Sigmoid colon (tissue), 7 donors: ENCODE results near the gene ZMIZ1. TPM values are rescaled to one million over a fixed set of nuclear protein-coding genes. Genes with fewer than 3 reads are reported as not detected.

Experiments used
- DNase-seq: peaks from one replicate; pipeline ENCODE4 v3.0.0-alpha.2; 2019
- H3K27ac ChIP-seq, 4 donors: fragments of 200-600 bp; sonication (generic); one replicate each; pipeline ENCODE4 v1.5.1; 2016 to 2019; ENCODE audit warnings: mild to moderate bottlenecking in 1 of 4
- H3K27me3 ChIP-seq, 3 donors: fragments of 200-600 bp; sonication (generic); one replicate each; pipeline ENCODE4 v1.5.1; 2019; ENCODE audit warnings: mild to moderate bottlenecking in 1 of 3
- H3K36me3 ChIP-seq, 4 donors: fragments of 200-600 bp; sonication (generic); one replicate each; pipeline ENCODE4 v1.5.1; 2016 to 2019
- H3K4me1 ChIP-seq, 4 donors: fragments of 200-600 bp; sonication (generic); one replicate each; pipeline ENCODE4 v1.5.1; 2017 to 2019
- H3K4me3 ChIP-seq, 4 donors: fragments of 200-600 bp; sonication (generic); one replicate each; pipeline ENCODE4 v1.5.1; 2017 to 2019; ENCODE audit warnings: mild to moderate bottlenecking in 2 of 4, moderate library complexity in 1 of 4
- H3K9me3 ChIP-seq, 4 donors: fragments of 200-600 bp in 3 of 4; sonication (generic) in 3 of 4; one replicate each; pipeline versions ENCODE4 v1.5.1 to v1.6.1; 2013 to 2019
- EP300 ChIP-seq, 4 donors: sonication (generic); formaldehyde crosslinking; IDR thresholded peaks; one replicate each; pipeline ENCODE4 v1.6.1; 2017; ENCODE audit warnings: antibody characterized with exemption in 4 of 4
- POLR2A ChIP-seq, 2 donors: fragments of 450-650 bp; IDR thresholded peaks; one replicate each; pipeline ENCODE4 v1.6.1; 2016; ENCODE audit warnings: antibody characterized with exemption in 2 of 2, mild to moderate bottlenecking in 2 of 2, moderate library complexity in 2 of 2
- POLR2AphosphoS5 ChIP-seq, 4 donors: sonication (generic); formaldehyde crosslinking; IDR thresholded peaks; one replicate each; pipeline ENCODE4 v1.6.1; 2017; ENCODE audit warnings: antibody characterized with exemption in 4 of 4
- WGBS, 2 donors: extraction: QIAGEN DNeasy Blood & Tissue Kit; methylation state at CpG; one replicate each; pipeline ENCODE4 v1.1.7; 2013; 5-methylcytosine and 5-hydroxymethylcytosine counted together
- intact Hi-C: fragments of 100-400 bp; cut with DNase I; formaldehyde crosslinking; loops from one replicate; pipeline ENCODE4 v1.15.1; 2023
- polyA plus RNA-seq, 3 donors: library from polyadenylated mRNA; stranded (reverse); fragments of 200-250 nt; gene quantifications; one replicate each; pipeline ENCODE4 v1.2.3, GENCODE V29; 2013
- total RNA-seq, 4 donors: library from RNA; depleted of rRNA; stranded (reverse); fragments of >200 nt; gene quantifications; one replicate each; pipeline ENCODE4 v1.1.0, GENCODE V29; 2016
- TF ChIP-seq, protein P1 (sequence below), 4 experiments: fragments of 450-650 bp in 3 of 4; fragments of 200-600 bp in 1 of 4; IDR thresholded peaks; one replicate each; pipeline ENCODE4 v1.5.1; 2016 to 2019; ENCODE audit warnings: antibody characterized with exemption in 4 of 4, mild to moderate bottlenecking in 3 of 4, moderate library complexity in 2 of 4
- donor health status: healthy with polysubstance abuse.
- donor health status: Bipolar disorder and iron deficiency.
- donor health status: healthy.

Gene ZMIZ1
- total and polyA plus RNA-seq, 7 donors: 17.4 to 49.3 (median 31.5) TPM

DNA sequence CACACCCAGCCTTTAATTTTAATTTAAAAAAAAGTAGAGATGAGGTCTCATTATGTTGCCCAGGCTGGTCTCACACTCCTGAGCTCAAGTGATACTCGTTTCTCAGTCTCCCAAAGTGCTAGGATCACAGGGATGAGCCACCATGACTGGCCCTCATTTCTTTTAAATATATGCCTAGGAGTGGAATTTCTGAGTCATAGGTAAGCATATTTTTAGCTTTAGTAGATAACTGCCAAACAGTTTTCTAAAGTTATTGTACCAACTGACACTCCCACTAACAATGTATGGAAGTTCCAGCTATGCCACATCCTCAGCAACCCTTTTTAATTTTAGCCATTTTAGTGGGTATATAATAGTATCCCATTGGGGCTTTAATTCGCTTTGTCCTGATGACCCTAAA, 264.7 kb downstream of the ZMIZ1 start:
- Histone ChIP-seq H3K36me3 (no peaks in the 10 kb centered on the region), H3K4me1 (peaks cover 0 to 35% (median 27%) of the 10 kb centered on the region in 4 donors), H3K9me3 (no peaks in the 10 kb centered on the region), H3K27ac (no peak overlapping the region), H3K27me3 (no peaks in the 10 kb centered on the region), H3K4me3 (no peak overlapping the region)
- no peak for DNase-seq
- TF ChIP-seq EP300 (IDR thresholded peaks at IDR 0.05) (no peak), POLR2A (IDR thresholded peaks at IDR 0.05) (no peak), POLR2AphosphoS5 (IDR thresholded peaks at IDR 0.05) (no peak)
- TF ChIP-seq, protein P1, sequence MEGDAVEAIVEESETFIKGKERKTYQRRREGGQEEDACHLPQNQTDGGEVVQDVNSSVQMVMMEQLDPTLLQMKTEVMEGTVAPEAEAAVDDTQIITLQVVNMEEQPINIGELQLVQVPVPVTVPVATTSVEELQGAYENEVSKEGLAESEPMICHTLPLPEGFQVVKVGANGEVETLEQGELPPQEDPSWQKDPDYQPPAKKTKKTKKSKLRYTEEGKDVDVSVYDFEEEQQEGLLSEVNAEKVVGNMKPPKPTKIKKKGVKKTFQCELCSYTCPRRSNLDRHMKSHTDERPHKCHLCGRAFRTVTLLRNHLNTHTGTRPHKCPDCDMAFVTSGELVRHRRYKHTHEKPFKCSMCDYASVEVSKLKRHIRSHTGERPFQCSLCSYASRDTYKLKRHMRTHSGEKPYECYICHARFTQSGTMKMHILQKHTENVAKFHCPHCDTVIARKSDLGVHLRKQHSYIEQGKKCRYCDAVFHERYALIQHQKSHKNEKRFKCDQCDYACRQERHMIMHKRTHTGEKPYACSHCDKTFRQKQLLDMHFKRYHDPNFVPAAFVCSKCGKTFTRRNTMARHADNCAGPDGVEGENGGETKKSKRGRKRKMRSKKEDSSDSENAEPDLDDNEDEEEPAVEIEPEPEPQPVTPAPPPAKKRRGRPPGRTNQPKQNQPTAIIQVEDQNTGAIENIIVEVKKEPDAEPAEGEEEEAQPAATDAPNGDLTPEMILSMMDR (IDR thresholded peaks at IDR 0.05): no peak
- 92 to 95% methylated on average over 2 of the region's 2 CpGs for WGBS, 2 donors
- intact Hi-C loops: no loop called here

DNA sequence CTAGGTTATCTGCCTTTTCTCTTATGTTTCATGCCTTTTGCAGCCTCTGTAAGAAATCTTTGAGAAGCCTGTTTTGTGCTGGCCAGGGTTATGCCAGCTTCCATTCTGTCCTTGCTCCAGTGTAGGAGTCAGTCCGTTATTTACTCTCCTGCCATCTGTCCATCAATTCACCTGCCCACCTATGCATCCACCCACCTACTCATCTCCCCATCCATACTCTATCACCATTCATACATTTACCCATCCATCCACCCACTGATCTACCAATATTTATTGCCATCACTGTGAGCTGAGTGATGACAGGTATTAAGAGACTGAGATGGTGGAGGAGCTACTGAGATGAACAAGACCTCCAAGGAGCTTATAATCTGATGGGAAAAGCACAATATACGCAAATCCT, 265.8 kb downstream of the ZMIZ1 start:
- no peaks in the 10 kb centered on the region for H3K27me3 ChIP-seq
- no peak overlapping the region for H3K27ac ChIP-seq
- no peak for TF ChIP-seq EP300 (IDR thresholded peaks at IDR 0.05)
- no peak for TF ChIP-seq POLR2AphosphoS5 (IDR thresholded peaks at IDR 0.05)
- peaks cover 0 to 35% (median 27%) of the 10 kb centered on the region in 4 donors for H3K4me1 ChIP-seq
- intact Hi-C loops: no loop called here
- 92 to 95% methylated on average over 2 of the region's 2 CpGs for WGBS, 2 donors
- no peak overlapping the region for H3K4me3 ChIP-seq
- H3K9me3 ChIP-seq: no peaks in the 10 kb centered on the region
- DNase-seq: no peak
- no peaks in the 10 kb centered on the region for H3K36me3 ChIP-seq

DNA sequence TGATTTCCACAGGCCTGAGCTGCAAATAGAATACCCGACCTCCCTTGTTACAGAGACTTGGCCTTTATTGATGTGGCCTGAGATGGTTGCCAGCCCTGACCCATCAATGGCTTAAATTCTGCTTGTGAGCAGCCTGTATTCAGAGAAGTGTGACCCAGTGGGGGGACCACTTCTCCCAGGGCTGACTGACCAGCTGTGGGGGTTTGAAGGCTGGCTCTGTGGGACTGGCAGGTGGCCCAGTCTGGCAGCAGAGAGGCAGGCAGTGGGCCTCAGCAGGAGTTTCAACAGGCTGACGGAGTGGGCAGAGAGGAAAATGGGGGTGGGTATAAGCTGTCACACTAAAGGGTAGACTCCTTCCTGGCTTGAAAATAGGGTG, 266.3 kb downstream of the ZMIZ1 start:
- Histone ChIP-seq H3K36me3 (no peaks in the 10 kb centered on the region), H3K27me3 (no peaks in the 10 kb centered on the region), H3K4me3 (no peak overlapping the region), H3K9me3 (no peaks in the 10 kb centered on the region), H3K27ac (peak overlapping the region in 2 of 4 donors; percentile 42 to 48), H3K4me1 (peaks cover 0 to 33% (median 27%) of the 10 kb centered on the region in 4 donors)
- intact Hi-C loops: no loop called here
- DNase-seq: no peak
- WGBS, 2 donors: 86 to 93% methylated on average over 2 of the region's 2 CpGs
- TF ChIP-seq, protein P1 (IDR thresholded peaks at IDR 0.05): no peak
- TF ChIP-seq POLR2AphosphoS5 (IDR thresholded peaks at IDR 0.05) (no peak), POLR2A (IDR thresholded peaks at IDR 0.05) (no peak), EP300 (IDR thresholded peaks at IDR 0.05) (no peak)

DNA sequence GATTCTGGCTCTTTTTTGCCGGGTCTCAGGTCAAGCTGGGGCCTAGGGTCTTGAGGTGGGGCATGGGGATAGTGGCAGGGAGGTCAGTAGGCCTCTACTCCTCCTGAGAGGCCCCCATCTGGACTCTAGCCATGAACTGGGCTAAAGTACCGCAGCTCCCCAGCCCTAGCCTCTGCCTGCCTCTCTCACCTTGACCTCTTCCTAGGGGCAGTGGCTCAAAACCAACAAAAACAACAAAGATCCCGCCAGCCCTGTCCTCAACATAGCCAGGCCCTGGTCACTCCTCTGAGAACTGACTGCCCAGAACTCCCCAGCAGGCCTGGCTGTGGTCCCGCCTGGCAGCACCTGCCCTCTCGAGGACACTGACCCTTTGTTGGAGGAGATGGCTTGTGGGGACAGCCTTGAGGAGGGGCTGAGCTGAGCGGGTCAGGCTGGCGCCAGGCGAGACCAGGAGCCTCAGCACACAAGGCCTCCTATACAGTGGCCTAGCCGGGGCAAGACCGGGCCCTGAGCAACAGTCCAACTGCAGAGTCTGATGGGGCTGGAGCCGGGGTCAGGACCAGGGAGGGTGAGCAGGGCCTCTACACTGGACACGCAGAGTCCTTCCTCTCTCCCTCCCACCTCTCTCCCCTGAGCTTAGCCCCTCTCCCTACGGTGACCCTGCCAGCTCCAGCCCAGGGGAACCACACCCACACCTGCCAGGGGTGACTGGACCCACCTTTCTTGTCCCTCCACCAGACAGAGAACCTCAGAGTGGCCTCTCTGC, 266.9 kb downstream of the ZMIZ1 start:
- 83 to 86% methylated on average over 13 of the region's 13 CpGs for WGBS, 2 donors
- Histone ChIP-seq H3K36me3 (no peaks in the 10 kb centered on the region), H3K9me3 (no peaks in the 10 kb centered on the region), H3K4me3 (no peak overlapping the region), H3K27ac (peak overlapping the region in 3 of 4 donors; percentile 34 to 48 (median 42)), H3K4me1 (peaks cover 0 to 27% (median 22%) of the 10 kb centered on the region in 4 donors), H3K27me3 (no peaks in the 10 kb centered on the region)
- intact Hi-C loops: no loop called here
- DNase-seq: no peak
- TF ChIP-seq EP300 (IDR thresholded peaks at IDR 0.05) (no peak), POLR2AphosphoS5 (IDR thresholded peaks at IDR 0.05) (no peak), POLR2A (IDR thresholded peaks at IDR 0.05) (no peak)
- TF ChIP-seq, protein P1 (IDR thresholded peaks at IDR 0.05): no peak

DNA sequence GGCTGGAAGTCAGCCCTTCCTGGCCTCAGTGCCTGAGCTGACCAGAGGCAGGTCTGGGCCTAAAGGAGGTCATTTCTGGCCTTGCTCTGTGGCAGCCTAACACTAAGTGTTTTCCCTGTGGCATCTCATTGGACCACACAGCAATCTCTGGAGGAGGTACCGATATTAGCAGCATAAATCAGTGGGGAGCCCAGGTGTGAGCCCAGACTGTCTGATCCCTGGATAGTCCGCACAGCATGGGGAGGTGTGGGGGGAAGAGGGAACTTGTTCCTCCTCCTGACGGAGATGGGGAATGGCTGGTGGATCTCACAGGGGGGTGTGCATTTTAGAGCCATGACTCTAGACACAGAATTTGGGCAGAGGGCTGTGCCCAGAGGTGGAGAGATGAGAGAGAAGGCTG, 267.5 kb downstream of the ZMIZ1 start:
- DNase-seq: no peak
- Histone ChIP-seq H3K36me3 (no peaks in the 10 kb centered on the region), H3K27ac (peak overlapping the region in 3 of 4 donors; percentile 34 to 48 (median 42)), H3K4me1 (peaks cover 0 to 25% (median 17%) of the 10 kb centered on the region in 4 donors), H3K27me3 (no peaks in the 10 kb centered on the region), H3K9me3 (no peaks in the 10 kb centered on the region), H3K4me3 (no peak overlapping the region)
- TF ChIP-seq EP300 (IDR thresholded peaks at IDR 0.05): no peak
- no peak for TF ChIP-seq POLR2AphosphoS5 (IDR thresholded peaks at IDR 0.05)
- WGBS, 2 donors: 96 to 98% methylated on average over 3 of the region's 3 CpGs
- intact Hi-C loops: no loop called here
